SU-DHL-6 (cell line): Measurements from ENCODE around the gene BNIP1.

ENCODE experiments used
- H2AFZ ChIP-seq: fragments of 200-600 bp; sonication (generic); 2 replicates; pipeline ENCODE4 v1.6.1; 2014; ENCODE audit warnings: low read depth, mild to moderate bottlenecking, moderate library complexity, mixed read lengths, antibody characterized with exemption, low read length; ENCODE audit not compliant: severe bottlenecking
- H3F3A ChIP-seq: fragments of 200-600 bp; shearing (Covaris generic); 2 replicates; pipeline ENCODE4 v1.6.0; 2016; ENCODE audit warnings: antibody characterized with exemption, mild to moderate bottlenecking; ENCODE audit not compliant: insufficient read depth
- H3K27ac ChIP-seq: fragments of 200-600 bp; sonication (generic); 2 replicates; pipeline ENCODE4 v1.5.1; 2016; ENCODE audit warnings: low read depth, mild to moderate bottlenecking, low read length, moderate library complexity, mixed read lengths
- H3K27me3 ChIP-seq: fragments of 200-600 bp; sonication (generic), shearing (Covaris generic); 2 replicates; pipeline ENCODE4 v1.6.0; 2014; ENCODE audit warnings: mild to moderate bottlenecking, low read length
- H3K36me3 ChIP-seq: fragments of 200-600 bp; sonication (generic); 2 replicates; pipeline ENCODE4 v1.6.1; 2014; ENCODE audit warnings: mild to moderate bottlenecking, low read length, mixed read lengths
- H3K4me2 ChIP-seq: fragments of 300-600, 200-600 bp; shearing (Covaris generic), sonication (generic); 2 replicates; pipeline ENCODE4 v1.6.0; 2014; ENCODE audit warnings: low read length, low read depth, mild to moderate bottlenecking; ENCODE audit not compliant: poor library complexity, severe bottlenecking
- H3K4me3 ChIP-seq: fragments of 200-600 bp; sonication (generic); 2 replicates; pipeline ENCODE4 v1.5.1; 2014; ENCODE audit warnings: antibody characterized with exemption, low read length, mild to moderate bottlenecking, mixed read lengths; ENCODE audit not compliant: insufficient read depth, poor library complexity, severe bottlenecking
- H3K79me2 ChIP-seq: fragments of 200-600 bp; sonication (generic); 2 replicates; pipeline ENCODE4 v1.6.1; 2014; ENCODE audit warnings: mild to moderate bottlenecking, low read length, moderate library complexity; ENCODE audit not compliant: insufficient read depth
- H3K9ac ChIP-seq: fragments of 200-600 bp; sonication (generic); 2 replicates; pipeline ENCODE4 v1.7.0; 2014; ENCODE audit warnings: mild to moderate bottlenecking, low read length
- H3K9me2 ChIP-seq: fragments of 200-600 bp; sonication (generic); replicated peaks from 2 replicates; pipeline ENCODE4 v1.6.1; 2014; ENCODE audit warnings: low read length; ENCODE audit not compliant: insufficient read depth
- H3K9me3 ChIP-seq: fragments of 200-600 bp; sonication (generic); 2 replicates; pipeline ENCODE4 v1.6.1; 2014; ENCODE audit warnings: low read length, mixed read lengths; ENCODE audit not compliant: insufficient read depth
- H4K20me1 ChIP-seq: fragments of 200-600 bp; sonication (generic); 2 replicates; pipeline ENCODE4 v1.6.1; 2014; ENCODE audit warnings: low read depth, mild to moderate bottlenecking, antibody characterized with exemption, low read length, moderate library complexity, mixed read lengths
- CTCF ChIP-seq: fragments of 200-600 bp; sonication (generic); IDR thresholded peaks from one replicate; pipeline ENCODE4 v1.5.1; 2017; ENCODE audit warnings: antibody characterized with exemption, mild to moderate bottlenecking, low read length, moderate library complexity; ENCODE audit not compliant: insufficient read depth, poor library complexity, severe bottlenecking
- EZH2phosphoT487 ChIP-seq: fragments of 200-600 bp; sonication (generic), shearing (Covaris generic); conservative IDR thresholded peaks from 2 replicates; pipeline ENCODE4 v1.6.1; 2018; ENCODE audit warnings: mild to moderate bottlenecking, antibody characterized with exemption, low read length, moderate library complexity, mixed read lengths

The BNIP1 gene

DNA sequence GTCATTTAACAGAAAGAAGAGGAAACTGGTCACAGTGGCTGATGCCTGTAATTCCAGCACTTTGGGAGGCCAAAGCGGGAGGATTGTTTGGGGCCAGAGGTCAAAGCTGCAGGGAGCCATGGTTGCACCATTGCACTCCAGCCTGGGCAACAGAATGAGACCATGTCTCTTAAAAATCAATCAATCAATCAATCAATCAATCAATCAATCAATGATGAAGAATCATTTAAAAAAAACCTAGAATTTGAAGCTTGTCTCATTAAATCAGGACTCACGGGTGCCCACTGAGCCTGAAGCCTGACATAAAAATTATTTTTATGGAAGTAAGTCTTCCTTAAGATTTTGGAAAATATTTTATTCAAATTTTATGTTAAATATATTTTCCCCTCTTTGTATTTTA lies 43.9 kb downstream of the BNIP1 start:
- no peaks in the 10 kb centered on the region for H3F3A ChIP-seq
- H2AFZ ChIP-seq = no peak overlapping the region
- no peaks in the 10 kb centered on the region for H4K20me1 ChIP-seq
- no peaks in the 10 kb centered on the region for H3K79me2 ChIP-seq
- H3K27me3 ChIP-seq = no peaks in the 10 kb centered on the region
- H3K9me3 ChIP-seq = no peaks in the 10 kb centered on the region
- no peaks in the 10 kb centered on the region for H3K36me3 ChIP-seq
- no peaks in the 10 kb centered on the region for H3K9me2 ChIP-seq
- no peak overlapping the region for H3K27ac ChIP-seq
- H3K9ac ChIP-seq = no peak overlapping the region
- TF ChIP-seq EZH2phosphoT487 = no peak
- TF ChIP-seq CTCF = no peak
- no peak overlapping the region for H3K4me2 ChIP-seq
- no peak overlapping the region for H3K4me3 ChIP-seq

DNA sequence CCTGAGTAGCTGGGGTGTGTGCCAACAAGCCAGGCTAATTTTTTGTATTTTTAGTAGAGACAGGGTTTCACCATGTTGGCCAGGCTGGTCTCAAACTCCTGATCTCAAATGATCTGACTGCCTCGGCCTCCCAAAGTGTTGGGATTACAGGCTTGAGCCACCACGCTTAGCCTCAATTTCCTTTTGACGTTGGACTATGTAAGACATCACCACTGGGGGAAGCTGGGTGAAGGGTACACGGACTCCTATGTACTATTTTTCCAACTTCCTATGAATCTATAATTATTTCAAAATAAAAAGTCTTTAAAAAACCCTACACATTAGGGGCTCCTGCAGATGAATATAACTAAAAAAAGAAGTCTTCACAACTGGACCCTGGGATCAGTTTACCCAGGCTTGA lies 46.7 kb downstream of the BNIP1 start:
- no peak overlapping the region for H3K4me2 ChIP-seq
- H4K20me1 ChIP-seq = no peaks in the 10 kb centered on the region
- H2AFZ ChIP-seq = no peak overlapping the region
- TF ChIP-seq CTCF = no peak
- no peak overlapping the region for H3K9ac ChIP-seq
- no peaks in the 10 kb centered on the region for H3K9me3 ChIP-seq
- no peaks in the 10 kb centered on the region for H3K36me3 ChIP-seq
- no peak overlapping the region for H3K27ac ChIP-seq
- H3F3A ChIP-seq = no peaks in the 10 kb centered on the region
- H3K79me2 ChIP-seq = no peaks in the 10 kb centered on the region
- H3K27me3 ChIP-seq = no peaks in the 10 kb centered on the region
- no peak overlapping the region for H3K4me3 ChIP-seq
- H3K9me2 ChIP-seq = no peaks in the 10 kb centered on the region

GRCh38 chr5:173191561-173191960 lies 47.2 kb downstream of the BNIP1 start:
- Histone ChIP-seq H4K20me1 (no peaks in the 10 kb centered on the region), H3K9me2 (no peaks in the 10 kb centered on the region), H3K4me2 (no peak overlapping the region), H2AFZ (no peak overlapping the region), H3K36me3 (no peaks in the 10 kb centered on the region), H3F3A (no peaks in the 10 kb centered on the region), H3K4me3 (no peak overlapping the region), H3K9ac (no peak overlapping the region), H3K79me2 (no peaks in the 10 kb centered on the region), H3K27ac (no peak overlapping the region), H3K9me3 (no peaks in the 10 kb centered on the region), H3K27me3 (no peaks in the 10 kb centered on the region)
- TF ChIP-seq CTCF = no peak
- TF ChIP-seq EZH2phosphoT487 = no peak

DNA sequence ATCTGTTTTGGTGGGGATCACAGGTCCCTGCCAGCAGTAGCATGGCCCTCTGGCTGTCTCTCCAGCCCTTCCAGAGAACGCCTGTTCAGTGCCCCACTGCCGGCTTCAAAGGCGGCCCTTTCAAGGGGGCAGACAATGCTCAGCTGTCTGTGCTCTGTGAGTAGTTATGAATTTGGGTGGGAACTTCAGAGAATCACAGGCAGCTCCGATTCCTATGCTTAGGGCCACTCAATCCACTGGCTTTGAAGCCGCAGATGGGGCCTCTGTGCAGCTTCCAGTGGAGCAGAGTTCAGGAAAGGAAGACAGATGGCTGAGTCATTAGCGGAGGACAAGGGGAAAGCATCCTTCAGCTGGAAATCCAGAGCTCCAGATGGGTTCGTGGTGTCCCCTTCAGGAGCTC lies 48.2 kb downstream of the BNIP1 start:
- no peak overlapping the region for H3K9ac ChIP-seq
- H3K27ac ChIP-seq = no peak overlapping the region
- no peaks in the 10 kb centered on the region for H3K79me2 ChIP-seq
- no peaks in the 10 kb centered on the region for H3K9me3 ChIP-seq
- no peak overlapping the region for H2AFZ ChIP-seq
- no peak overlapping the region for H3K4me3 ChIP-seq
- H3K9me2 ChIP-seq = no peaks in the 10 kb centered on the region
- H3K27me3 ChIP-seq = no peaks in the 10 kb centered on the region
- TF ChIP-seq EZH2phosphoT487 (no peak), CTCF (no peak)
- no peaks in the 10 kb centered on the region for H4K20me1 ChIP-seq
- H3K4me2 ChIP-seq = no peak overlapping the region
- H3F3A ChIP-seq = no peaks in the 10 kb centered on the region
- H3K36me3 ChIP-seq = no peaks in the 10 kb centered on the region
